Neuronal stem cell (in vitro differentiated cells): ENCODE data around the gene ZP1.

Experiments
- DNase-seq: peaks from one replicate; pipeline ENCODE4 v3.0.0-alpha.2; 2013; ENCODE audit warnings: low spot score
- H2AFZ ChIP-seq: one replicate; pipeline ENCODE4 v1.6.1; 2013; ENCODE audit warnings: mild to moderate bottlenecking, low read length, inconsistent platforms
- H2AK5ac ChIP-seq: 2 replicates; pipeline ENCODE4 v1.6.1; 2013; ENCODE audit warnings: low read depth, mild to moderate bottlenecking, inconsistent platforms, low read length, moderate library complexity, mixed read lengths
- H2BK120ac ChIP-seq: 2 replicates; pipeline ENCODE4 v1.6.1; 2013; ENCODE audit warnings: low read depth, mild to moderate bottlenecking, inconsistent platforms, low read length, moderate library complexity, mixed read lengths
- H2BK12ac ChIP-seq: one replicate; pipeline ENCODE4 v1.6.1; 2013; ENCODE audit warnings: low read length, inconsistent platforms
- H2BK15ac ChIP-seq: 2 replicates; pipeline ENCODE4 v1.6.1; 2013; ENCODE audit warnings: mild to moderate bottlenecking, low read length, inconsistent platforms, mixed read lengths
- H2BK5ac ChIP-seq: one replicate; pipeline ENCODE4 v1.6.1; 2013; ENCODE audit warnings: inconsistent platforms, mild to moderate bottlenecking, low read length, moderate library complexity
- H3K14ac ChIP-seq: one replicate; pipeline ENCODE4 v1.6.1; 2013; ENCODE audit warnings: low read length, inconsistent platforms
- H3K18ac ChIP-seq: 2 replicates; pipeline ENCODE4 v1.6.1; 2013; ENCODE audit warnings: low read length, inconsistent platforms
- H3K23ac ChIP-seq: 2 replicates; pipeline ENCODE4 v1.6.1; 2013; ENCODE audit warnings: low read depth, mild to moderate bottlenecking, mixed read lengths, low read length, inconsistent platforms; ENCODE audit not compliant: poor library complexity
- H3K27ac ChIP-seq: replicated peaks from 3 replicates; pipeline ENCODE4 v1.5.1; 2013; ENCODE audit warnings: low read length, inconsistent platforms
- H3K27me3 ChIP-seq, 3 experiments: 2 replicates each; pipeline ENCODE4 v1.6.1; 2013; ENCODE audit warnings: low read length in 3 of 3, mild to moderate bottlenecking in 2 of 3, inconsistent platforms in 1 of 3, low read depth in 1 of 3, mixed read lengths in 1 of 3, moderate library complexity in 1 of 3; ENCODE audit not compliant: control insufficient read depth in 3 of 3, insufficient read depth in 3 of 3
- H3K36me3 ChIP-seq, 2 donors: replicated peaks in 1 of 2; 2 replicates each; pipeline ENCODE4 v1.6.1; 2013; ENCODE audit warnings: low read length in 2 of 2; ENCODE audit not compliant: control insufficient read depth in 2 of 2, insufficient read depth in 2 of 2
- H3K4ac ChIP-seq: 2 replicates; pipeline ENCODE4 v1.6.1; 2013; ENCODE audit warnings: inconsistent platforms, mild to moderate bottlenecking, low read length, moderate library complexity
- H3K4me1 ChIP-seq, 2 donors: 1 replicate in 1 of 2; 2 replicates in 1 of 2; pipeline ENCODE4 v1.6.1; 2013; ENCODE audit warnings: low read length in 2 of 2, low read depth in 1 of 2; ENCODE audit not compliant: control insufficient read depth in 2 of 2, insufficient read depth in 1 of 2
- H3K4me2 ChIP-seq: one replicate; pipeline ENCODE4 v1.6.1; 2013; ENCODE audit warnings: mild to moderate bottlenecking, low read length, inconsistent platforms; ENCODE audit not compliant: insufficient read depth, poor library complexity, severe bottlenecking
- H3K4me3 ChIP-seq, 2 donors: 2 replicates each; pipeline ENCODE4 v1.5.1; 2013; ENCODE audit warnings: low read length in 2 of 2, mild to moderate bottlenecking in 2 of 2, inconsistent platforms in 1 of 2, moderate library complexity in 1 of 2
- H3K79me1 ChIP-seq: one replicate; pipeline ENCODE4 v1.6.1; 2013; ENCODE audit warnings: low read depth, mild to moderate bottlenecking, inconsistent platforms, low read length, moderate library complexity
- H3K9ac ChIP-seq: one replicate; pipeline ENCODE4 v1.6.1; 2013; ENCODE audit warnings: mild to moderate bottlenecking, low read depth, low read length, inconsistent platforms; ENCODE audit not compliant: poor library complexity
- H3K9me3 ChIP-seq, 2 donors: replicated peaks in 1 of 2; 2 replicates each; pipeline versions ENCODE3 to v1.6.1; 2013; ENCODE audit warnings: low read length in 2 of 2, mild to moderate bottlenecking in 2 of 2, inconsistent platforms in 1 of 2, low read depth in 1 of 2, mixed read lengths in 1 of 2, moderate library complexity in 1 of 2; ENCODE audit not compliant: control insufficient read depth in 2 of 2, insufficient read depth in 1 of 2
- H4K8ac ChIP-seq: one replicate; pipeline ENCODE4 v1.6.1; 2013; ENCODE audit warnings: low read depth, mild to moderate bottlenecking, inconsistent platforms, low read length, moderate library complexity
- H4K91ac ChIP-seq: one replicate; pipeline ENCODE4 v1.6.1; 2013; ENCODE audit warnings: low read length, low read depth, mild to moderate bottlenecking, inconsistent platforms; ENCODE audit not compliant: poor library complexity
- WGBS, 2 donors: extraction: QIAGEN DNeasy Blood & Tissue Kit; methylation state at CpG; one replicate each; pipeline ENCODE4 v1.1.7; 2013; ENCODE audit warnings: missing lambda C conversion rate in 2 of 2, mixed read lengths in 1 of 2; ENCODE audit not compliant: insufficient read length in 2 of 2, insufficient replicate concordance in 1 of 2; ENCODE audit errors: extremely low coverage in 2 of 2; 5-methylcytosine and 5-hydroxymethylcytosine counted together

The ZP1 gene

GRCh38 chr11:60848714-60849151 is 18.6 kb upstream of the ZP1 start:
- H2AK5ac ChIP-seq: no peak overlapping the region
- H2BK15ac ChIP-seq: no peak overlapping the region

GRCh38 chr11:60849641-60850520 is 17.5 kb upstream of the ZP1 start:
- no CpG with 5 or more reads among the region's 29 CpGs for WGBS, 2 donors
- Histone ChIP-seq H3K9me3 (no peaks in the 10 kb centered on the region), H3K4ac (no peak overlapping the region), H3K36me3 (peaks cover 34 to 52% of the 10 kb centered on the region in 2 donors), H3K27ac (no peak overlapping the region), H3K18ac (no peak overlapping the region), H3K4me1 (peaks cover 0 to 5% of the 10 kb centered on the region in 2 donors), H4K8ac (no peak overlapping the region), H2BK12ac (no peak overlapping the region), H2BK15ac (no peak overlapping the region), H3K27me3 (no peaks in the 10 kb centered on the region), H3K79me1 (no peaks in the 10 kb centered on the region), H2AK5ac (no peak overlapping the region), H3K23ac (no peak overlapping the region), H3K14ac (no peak overlapping the region), H2BK120ac (no peak overlapping the region), H2AFZ (no peak overlapping the region), H3K4me3 (no peak overlapping the region), H3K4me2 (no peak overlapping the region), H3K9ac (no peak overlapping the region), H2BK5ac (no peak overlapping the region), H4K91ac (no peak overlapping the region)
- DNase-seq: no peak

More at GRCh38 chr11:60848714-60849151, 18.6 kb upstream of the ZP1 start:
- Histone ChIP-seq H2BK12ac (no peak overlapping the region), H3K36me3 (peaks cover 36 to 52% of the 10 kb centered on the region in 2 donors), H3K4ac (no peak overlapping the region), H4K8ac (no peak overlapping the region), H3K9me3 (no peaks in the 10 kb centered on the region), H3K14ac (no peak overlapping the region), H2BK120ac (no peak overlapping the region), H3K18ac (no peak overlapping the region), H3K23ac (no peak overlapping the region), H3K27me3 (no peaks in the 10 kb centered on the region), H3K4me3 (no peak overlapping the region), H2BK5ac (no peak overlapping the region), H3K79me1 (peaks cover 4% of the 10 kb centered on the region), H3K4me1 (peaks cover 6 to 15% of the 10 kb centered on the region in 2 donors), H2AFZ (no peak overlapping the region), H3K27ac (no peak overlapping the region), H4K91ac (no peak overlapping the region), H3K4me2 (no peak overlapping the region), H3K9ac (no peak overlapping the region)
- no CpG with 5 or more reads among the region's 10 CpGs for WGBS, 2 donors
- DNase-seq: no peak

- Histone ChIP-seq H2AFZ (no peak overlapping the region), H3K79me1 (no peaks in the 10 kb centered on the region), H3K23ac (peak overlapping the region; percentile 65), H3K27ac (no peak overlapping the region), H3K9me3 (no peaks in the 10 kb centered on the region), H3K4me2 (no peak overlapping the region), H2BK120ac (no peak overlapping the region), H3K4me3 (no peak overlapping the region), H4K91ac (no peak overlapping the region), H3K36me3 (peaks cover 32 to 48% of the 10 kb centered on the region in 2 donors), H2BK12ac (no peak overlapping the region), H3K14ac (peak overlapping the region; percentile 21), H3K18ac (no peak overlapping the region), H2BK5ac (no peak overlapping the region), H3K9ac (no peak overlapping the region), H2AK5ac (no peak overlapping the region), H4K8ac (no peak overlapping the region), H2BK15ac (no peak overlapping the region), H3K4me1 (no peaks in the 10 kb centered on the region), H3K27me3 (no peaks in the 10 kb centered on the region), H3K4ac (no peak overlapping the region)
- WGBS, 2 donors: no CpG with 5 or more reads among the region's 17 CpGs
- DNase-seq: no peak
These were observed 15.8 kb upstream of the ZP1 start for GRCh38 chr11:60851327-60852104.
